Skeletal muscle satellite cell (primary cell): Measurements from ENCODE around the gene SPSB3.

ENCODE experiments used
- H3K27me3 ChIP-seq: 2 replicates; pipeline ENCODE4 v1.7.0; 2013; ENCODE audit warnings: low read length; ENCODE audit not compliant: control insufficient read depth, insufficient read depth
- H3K36me3 ChIP-seq: 2 replicates; pipeline ENCODE4 v1.7.0; 2013; ENCODE audit warnings: mild to moderate bottlenecking, control low read depth, low read length; ENCODE audit not compliant: insufficient read depth
- H3K4me1 ChIP-seq: 2 replicates; pipeline ENCODE4 v1.7.0; 2013; ENCODE audit warnings: low read length; ENCODE audit not compliant: control insufficient read depth, insufficient read depth
- H3K4me2 ChIP-seq: 2 replicates; pipeline ENCODE4 v1.7.0; 2013; ENCODE audit warnings: mild to moderate bottlenecking, low read length
- H3K4me3 ChIP-seq: 2 replicates; pipeline ENCODE4 v1.7.0; 2013; ENCODE audit warnings: low read length
- H3K9ac ChIP-seq: 2 replicates; pipeline ENCODE4 v1.7.0; 2013; ENCODE audit warnings: mild to moderate bottlenecking, low read depth, low read length, moderate library complexity
- H3K9me3 ChIP-seq: replicated peaks from 2 replicates; pipeline ENCODE4 v1.7.0; 2013; ENCODE audit warnings: mild to moderate bottlenecking, control low read depth, low read length

The SPSB3 gene

DNA sequence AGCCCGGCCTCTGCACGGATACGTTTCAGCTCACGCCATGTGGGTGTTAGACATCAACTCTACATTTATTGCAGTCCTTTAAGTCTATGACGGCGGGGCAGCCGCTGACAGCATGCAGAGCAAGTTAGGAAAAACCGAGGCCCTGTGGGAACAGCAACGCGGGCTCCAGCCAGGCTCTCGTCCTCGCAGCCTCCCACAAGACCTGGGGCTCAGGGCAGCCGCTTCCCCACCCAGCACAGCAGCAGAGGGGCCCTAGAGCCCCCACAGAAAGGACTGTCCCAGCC, 5.8 kb downstream of the SPSB3 start:
- no peak overlapping the region for H3K4me3 ChIP-seq
- peaks cover 31% of the 10 kb centered on the region for H3K36me3 ChIP-seq
- H3K9me3 ChIP-seq: no peaks in the 10 kb centered on the region
- H3K27me3 ChIP-seq: no peaks in the 10 kb centered on the region
- H3K9ac ChIP-seq: no peak overlapping the region
- H3K4me1 ChIP-seq: peaks cover 29% of the 10 kb centered on the region
- H3K4me2 ChIP-seq: no peak overlapping the region

DNA sequence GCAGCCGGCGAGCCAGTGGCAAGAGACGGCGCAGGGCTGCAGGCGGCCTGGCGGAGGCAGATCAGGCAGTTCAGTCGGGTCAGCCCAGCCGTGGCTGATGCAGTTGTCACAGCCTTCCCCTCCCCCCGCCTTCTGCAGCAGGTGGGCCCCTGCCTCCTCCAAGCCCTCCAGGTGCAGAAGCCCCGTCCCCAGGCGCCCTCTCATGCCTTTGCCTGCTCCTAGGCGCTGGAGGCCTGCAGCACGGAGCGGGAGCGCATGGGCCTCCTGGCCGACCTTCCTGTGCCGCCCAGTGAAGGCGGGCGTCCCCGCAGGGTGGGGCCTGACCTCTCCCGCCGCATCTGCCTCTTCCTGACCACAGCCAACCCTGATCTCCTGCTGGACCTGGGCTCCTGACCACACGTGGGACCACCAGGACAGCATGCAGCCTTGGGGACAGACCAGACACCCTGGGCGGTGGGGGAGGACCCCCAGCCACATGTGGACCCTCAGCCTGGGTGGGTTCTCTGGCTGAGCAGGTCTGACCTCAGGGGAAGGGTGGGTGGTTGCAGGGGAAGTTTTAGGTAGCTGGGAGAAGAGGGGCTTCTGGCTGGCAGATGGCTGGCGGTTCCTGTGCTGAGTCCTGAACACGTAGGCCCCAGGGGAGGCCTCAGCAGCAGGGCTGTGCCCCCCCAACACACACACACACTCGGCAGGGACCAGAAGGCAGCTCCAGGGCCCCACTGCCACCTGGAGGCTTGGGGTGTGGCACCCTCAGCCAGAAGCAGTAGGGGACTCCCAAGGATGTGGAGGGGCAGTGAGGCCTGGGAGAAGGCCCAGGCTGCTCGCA, 6.3 kb downstream of the SPSB3 start:
- H3K9ac ChIP-seq: no peak overlapping the region
- no peak overlapping the region for H3K4me2 ChIP-seq
- H3K36me3 ChIP-seq: peaks cover 31% of the 10 kb centered on the region
- peaks cover 24% of the 10 kb centered on the region for H3K4me1 ChIP-seq
- no peak overlapping the region for H3K4me3 ChIP-seq
- H3K27me3 ChIP-seq: no peaks in the 10 kb centered on the region
- no peaks in the 10 kb centered on the region for H3K9me3 ChIP-seq

DNA sequence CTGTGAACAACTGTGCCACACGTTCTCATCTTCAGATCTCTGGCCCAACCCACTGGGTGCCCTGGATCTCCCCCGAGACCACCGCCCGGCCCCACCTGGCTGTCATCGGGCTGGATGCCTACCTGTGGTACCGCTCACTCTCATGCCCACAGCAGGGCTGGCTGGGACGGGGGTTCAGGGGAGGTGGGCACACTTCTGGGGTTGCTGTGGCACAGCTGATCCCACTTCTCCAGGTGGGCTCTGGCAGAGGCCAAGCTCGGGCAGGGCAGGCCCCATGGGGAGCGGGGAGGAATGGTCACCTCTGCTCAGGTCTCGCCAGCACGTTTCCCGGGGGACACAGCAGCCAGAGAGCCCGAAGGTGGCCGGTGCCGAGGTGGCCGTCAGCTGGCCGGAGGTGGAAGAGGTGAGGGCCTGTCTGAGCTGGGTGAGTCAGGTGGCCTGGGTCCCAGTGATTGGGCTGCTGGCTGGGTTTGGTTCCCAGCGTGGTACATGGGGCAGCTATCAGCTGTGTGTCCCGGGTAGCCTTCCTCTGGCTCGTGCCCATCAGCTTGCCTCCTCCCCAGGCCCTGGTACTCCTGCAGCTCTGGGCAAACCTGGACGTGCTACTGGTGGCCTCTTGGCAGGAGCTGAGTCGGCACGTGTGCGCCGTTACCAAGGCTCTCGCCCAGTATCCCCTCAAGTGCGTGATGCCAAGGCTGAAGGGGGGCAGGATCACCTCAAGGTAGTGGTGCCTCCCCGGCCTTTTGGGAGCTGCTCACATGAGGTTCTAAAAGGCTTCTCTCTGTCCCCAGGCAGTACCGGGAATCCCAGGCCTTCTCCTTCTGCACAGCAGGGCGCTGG, 7.1 kb downstream of the SPSB3 start:
- Histone ChIP-seq H3K4me2 (peak overlapping the region; percentile 85), H3K27me3 (no peaks in the 10 kb centered on the region), H3K9me3 (no peaks in the 10 kb centered on the region), H3K36me3 (peaks cover 30% of the 10 kb centered on the region), H3K9ac (no peak overlapping the region), H3K4me3 (peak overlapping the region; percentile 92), H3K4me1 (peaks cover 28% of the 10 kb centered on the region)

DNA sequence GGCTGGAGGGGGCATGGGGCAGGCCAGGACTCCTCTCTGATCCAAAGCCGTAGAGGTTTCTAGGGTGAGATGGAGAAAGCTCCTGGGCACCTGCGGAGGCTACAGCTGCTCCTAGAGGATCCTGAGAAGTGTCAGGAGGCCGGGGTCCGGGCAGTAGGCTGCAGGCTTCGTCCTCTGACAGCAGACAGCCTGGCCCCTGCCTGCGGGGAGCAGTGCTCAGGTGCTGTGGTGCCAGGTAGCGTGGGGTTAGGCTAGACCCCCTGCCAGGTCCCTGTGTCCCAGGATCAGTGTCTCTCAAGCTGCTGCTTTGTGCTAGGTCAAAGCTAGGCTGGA, 8.0 kb downstream of the SPSB3 start:
- H3K4me3 ChIP-seq: peak overlapping the region; percentile 92

DNA sequence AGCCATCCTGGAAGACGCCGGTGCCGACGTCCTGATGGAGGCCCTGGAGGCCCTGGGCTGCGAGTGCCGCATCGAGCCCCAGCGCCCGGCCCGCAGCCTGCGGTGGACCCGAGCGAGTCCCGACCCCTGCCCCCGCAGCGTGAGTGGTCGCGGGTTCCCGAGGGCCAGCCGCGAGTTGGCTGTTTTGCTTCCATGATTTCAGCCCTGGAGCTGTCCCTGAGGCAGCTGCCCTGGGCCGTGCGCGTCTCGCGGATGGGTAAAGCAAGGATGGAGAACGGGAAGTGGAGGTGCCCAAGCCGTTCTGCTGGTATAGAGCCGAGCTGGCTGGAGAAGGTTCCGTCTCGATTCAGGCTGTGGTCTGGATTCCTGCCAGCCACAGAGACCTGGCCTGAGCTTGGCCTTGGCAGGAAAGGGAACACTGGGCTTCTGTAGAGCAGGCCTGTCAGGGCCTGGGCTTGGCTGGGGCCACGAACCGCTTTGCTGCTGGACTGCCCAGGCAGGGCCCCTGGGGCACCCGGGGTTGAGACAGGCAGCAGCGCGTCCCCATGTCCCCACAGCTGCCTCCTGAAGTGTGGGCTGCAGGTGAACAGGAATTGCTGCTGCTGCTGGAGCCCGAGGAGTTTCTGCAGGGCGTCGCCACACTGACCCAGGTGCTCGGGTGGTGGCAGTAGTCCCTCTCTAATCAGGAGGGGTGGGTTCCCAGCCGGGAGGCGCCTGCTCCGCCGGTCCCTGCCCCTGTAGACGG, 8.5 kb downstream of the SPSB3 start:
- Histone ChIP-seq H3K27me3 (no peaks in the 10 kb centered on the region), H3K9ac (peak overlapping the region; percentile 98), H3K4me2 (peak overlapping the region; percentile 85), H3K4me1 (peaks cover 32% of the 10 kb centered on the region), H3K36me3 (peaks cover 37% of the 10 kb centered on the region), H3K4me3 (peak overlapping the region; percentile 92), H3K9me3 (no peaks in the 10 kb centered on the region)

More for the DNA sequence above, 8.0 kb downstream of the SPSB3 start:
- Histone ChIP-seq H3K9ac (peak overlapping the region; percentile 98), H3K4me1 (peaks cover 32% of the 10 kb centered on the region), H3K27me3 (no peaks in the 10 kb centered on the region), H3K36me3 (peaks cover 31% of the 10 kb centered on the region), H3K9me3 (no peaks in the 10 kb centered on the region), H3K4me2 (peak overlapping the region; percentile 85)

DNA sequence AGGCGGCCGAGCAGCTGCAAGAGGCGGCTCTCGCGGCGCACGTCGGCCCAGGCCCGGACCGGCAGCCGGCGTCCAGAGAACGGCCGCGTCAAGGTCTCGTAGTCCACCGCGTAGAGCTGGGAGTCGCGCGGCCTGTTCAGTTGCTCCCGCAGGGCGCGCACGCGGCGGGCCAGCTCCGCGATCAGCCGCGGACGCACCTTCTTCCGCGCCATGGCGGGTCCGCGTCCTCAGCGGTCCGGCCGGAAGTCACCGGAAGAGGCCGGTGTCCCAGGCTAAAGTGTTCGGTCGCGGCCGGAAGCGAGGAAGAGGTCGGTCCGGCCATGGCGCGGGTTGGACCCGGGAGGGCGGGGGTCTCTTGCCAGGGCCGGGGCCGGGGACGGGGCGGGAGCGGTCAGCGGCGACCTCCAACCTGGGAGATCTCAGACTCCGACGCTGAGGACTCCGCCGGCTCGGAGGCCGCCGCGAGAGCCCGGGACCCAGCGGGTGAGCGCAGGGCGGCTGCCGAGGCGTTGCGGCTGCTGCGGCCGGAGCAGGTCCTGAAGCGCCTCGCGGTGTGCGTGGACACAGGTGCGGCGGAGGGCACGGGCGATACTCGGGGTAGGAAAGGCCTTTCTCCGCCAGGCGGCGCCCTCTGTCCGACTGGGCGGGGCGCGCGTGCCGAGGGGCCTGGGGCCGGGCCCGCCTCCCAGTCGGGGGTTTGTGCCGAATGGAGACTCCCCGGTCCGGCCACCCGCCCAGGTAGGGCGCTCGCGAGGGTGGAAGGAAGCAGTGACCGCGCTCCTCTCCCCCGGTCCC, 9.3 kb downstream of the SPSB3 start, which contains the start of gene MRPS34:
TSS of gene MRPS34 (minus strand) at position 227 of the 795 bp plus-strand sequence. CDS start at position 212, 15 bp downstream.
- H3K4me1 ChIP-seq: peaks cover 32% of the 10 kb centered on the region
- no peaks in the 10 kb centered on the region for H3K9me3 ChIP-seq
- H3K4me3 ChIP-seq: peak within 1 kb of the TSS; percentile 92
- peaks cover 42% of the 10 kb centered on the region for H3K36me3 ChIP-seq
- H3K27me3 ChIP-seq: no peaks in the 10 kb centered on the region
- H3K4me2 ChIP-seq: peak within 1 kb of the TSS; percentile 85
- peak within 1 kb of the TSS; percentile 98 for H3K9ac ChIP-seq

DNA sequence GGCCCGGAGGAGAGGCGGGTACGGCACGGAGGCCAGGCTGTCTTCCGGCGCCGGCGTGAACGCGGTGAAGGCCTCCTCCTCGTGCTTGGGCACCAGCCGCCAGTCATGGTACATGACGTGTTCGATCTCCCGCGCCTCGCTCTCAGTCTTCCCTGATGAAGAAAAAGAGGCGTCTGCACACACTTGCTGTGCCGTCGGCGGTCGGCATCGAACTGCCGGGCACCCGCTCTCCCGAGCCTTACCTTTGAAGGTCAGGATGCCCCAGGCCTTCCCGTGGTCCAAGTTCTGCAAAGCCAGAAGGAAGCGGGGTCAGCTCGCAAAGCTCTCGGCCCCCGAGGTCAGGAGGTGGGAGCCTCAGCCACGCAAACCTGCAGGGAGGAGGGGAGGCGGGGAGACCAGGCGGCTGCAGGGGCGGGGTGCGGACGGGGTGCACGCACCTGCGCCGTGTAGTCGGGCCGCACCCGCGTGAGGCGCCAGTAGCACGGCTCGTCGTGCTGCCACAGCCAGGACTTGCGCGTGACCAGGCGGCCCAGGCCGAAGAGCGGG, 9.9 kb downstream of the SPSB3 start, which contains the start of gene EME2:
TSS of gene EME2 (plus strand) at position 449 of the 546 bp plus-strand sequence. CDS start 418 bp downstream, outside the sequence.
- H3K4me1 ChIP-seq: peaks cover 32% of the 10 kb centered on the region
- peak within 1 kb of the TSS; percentile 85 for H3K4me2 ChIP-seq
- H3K36me3 ChIP-seq: peaks cover 42% of the 10 kb centered on the region
- peak within 1 kb of the TSS; percentile 92 for H3K4me3 ChIP-seq
- peak within 1 kb of the TSS; percentile 98 for H3K9ac ChIP-seq
- no peaks in the 10 kb centered on the region for H3K9me3 ChIP-seq
- no peaks in the 10 kb centered on the region for H3K27me3 ChIP-seq

DNA sequence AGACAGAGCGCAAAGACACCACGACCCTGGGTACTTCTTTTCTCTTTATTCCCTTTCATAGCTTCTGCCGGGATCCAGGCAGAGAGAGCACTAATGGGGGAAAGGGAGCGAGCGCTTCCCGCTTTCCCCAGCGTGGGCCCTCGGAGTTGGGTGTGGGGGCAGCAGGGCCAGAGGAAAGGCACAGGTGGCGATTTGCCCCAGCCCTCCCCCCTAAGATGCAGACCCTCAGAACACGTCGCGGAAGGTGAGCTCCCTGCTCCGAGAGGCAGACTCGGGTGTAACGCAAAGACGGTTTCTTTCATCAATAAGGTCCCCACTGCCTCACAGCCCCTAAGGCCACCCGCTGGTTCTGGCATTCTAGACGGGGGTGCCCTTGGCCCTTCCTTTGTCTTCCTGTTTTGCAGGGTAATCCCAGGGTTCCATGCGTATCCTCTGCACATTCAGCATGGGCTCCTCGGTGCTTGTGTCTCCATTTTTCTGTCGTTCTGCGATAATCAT, 10.5 kb downstream of the SPSB3 start:
- no peaks in the 10 kb centered on the region for H3K9me3 ChIP-seq
- peaks cover 32% of the 10 kb centered on the region for H3K4me1 ChIP-seq
- H3K36me3 ChIP-seq: peaks cover 42% of the 10 kb centered on the region
- peak overlapping the region; percentile 98 for H3K9ac ChIP-seq
- no peaks in the 10 kb centered on the region for H3K27me3 ChIP-seq
- peak overlapping the region; percentile 85 for H3K4me2 ChIP-seq
- H3K4me3 ChIP-seq: peak overlapping the region; percentile 92

DNA sequence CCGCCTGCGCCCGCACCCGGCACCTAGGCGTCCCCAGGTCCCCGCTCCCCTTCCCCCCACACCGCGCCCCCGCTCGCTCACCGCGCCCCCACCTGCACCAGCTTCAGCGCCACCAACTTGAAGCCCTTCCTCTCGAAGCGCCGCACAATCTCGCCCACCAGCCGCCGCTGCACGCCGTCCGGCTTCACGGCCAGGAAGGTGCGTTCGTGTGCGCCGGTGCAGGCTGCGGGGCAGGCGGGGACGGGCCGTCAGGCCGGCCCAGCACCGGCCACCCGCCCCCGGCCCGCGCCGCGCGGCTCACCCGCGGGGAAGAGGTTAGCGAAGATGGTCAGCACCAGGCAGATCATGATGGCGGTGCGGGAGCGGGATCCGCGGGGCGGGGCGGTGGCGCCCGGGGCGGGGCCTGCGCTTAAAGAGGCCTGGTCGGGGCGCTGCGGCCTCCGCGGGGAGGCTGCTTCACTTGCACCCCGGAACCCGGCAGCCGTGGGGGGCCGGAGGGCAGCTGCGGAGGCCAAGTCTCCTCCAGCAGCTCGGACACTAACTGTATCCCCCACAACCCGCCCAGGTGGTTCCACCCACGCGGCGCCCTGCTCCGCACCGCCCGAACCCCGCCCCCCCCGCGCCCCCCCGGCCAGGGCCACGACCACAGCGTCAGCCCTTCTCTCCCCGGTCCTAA, 11.0 kb downstream of the SPSB3 start, which contains the start of gene NME3:
TSS of gene NME3 (minus strand) at position 356 of the 676 bp plus-strand sequence. CDS start at position 347, 9 bp downstream.
- Histone ChIP-seq H3K4me2 (peak within 1 kb of the TSS; percentile 85), H3K36me3 (peaks cover 42% of the 10 kb centered on the region), H3K9me3 (no peaks in the 10 kb centered on the region), H3K27me3 (no peaks in the 10 kb centered on the region), H3K4me3 (peak within 1 kb of the TSS; percentile 92), H3K9ac (peak within 1 kb of the TSS; percentile 98), H3K4me1 (peaks cover 32% of the 10 kb centered on the region)
